ENCODE measurements around the gene SH3GL3. TPM values are rescaled to one million over a fixed set of nuclear protein-coding genes. Genes with fewer than 3 reads are reported as not detected.

The SH3GL3 gene
- total RNA-seq, 1 experiment from 2014 or later = not detected

GRCh38 chr15:83558146-83558545 is 111.0 kb downstream of the SH3GL3 start:
- Histone ChIP-seq H3K4me3 (ENCODE audit: low read depth in 2 of 2, low read length in 2 of 2) (no peak overlapping the region), H3K9me3 (ENCODE audit: control insufficient read depth, insufficient read depth, low read depth, low read length) (no peaks in the 10 kb centered on the region), H3K4me1 (ENCODE audit: control insufficient read depth, insufficient read depth, low read length) (no peaks in the 10 kb centered on the region), H3K27me3 (ENCODE audit: control insufficient read depth, insufficient read depth, low read length) (no peaks in the 10 kb centered on the region), H3K27ac (ENCODE audit: low read length) (no peak overlapping the region), H3K36me3 (ENCODE audit: control insufficient read depth, insufficient read depth, low read length) (no peaks in the 10 kb centered on the region)
- ChIA-PET CTCF (no interaction called here), POLR2A (no interaction called here)
- intact Hi-C loops (cut with micrococcal nuclease; ENCODE audit: unreplicated experiment) (no loop called here), in situ Hi-C loops (cut with HindIII; ENCODE audit: low pct_unique_long_range_greater_than_20kb, low sequenced_read_pairs) (no loop called here)
- TF ChIP-seq POLR2AphosphoS5 (IDR thresholded peaks at IDR 0.05; ENCODE audit: low read depth, low read length) (no peak), CTCF (IDR thresholded peaks at IDR 0.05) (no peak), REST (IDR thresholded peaks at IDR 0.05; ENCODE audit: insufficient read depth in 1 of 2, low read depth in 2 of 2, low read length in 1 of 2) (no peak), SIN3A (IDR thresholded peaks at IDR 0.05; ENCODE audit: borderline replicate concordance, insufficient read depth, low read depth, low read length) (no peak), TCF7L2 (IDR thresholded peaks at IDR 0.05; ENCODE audit: low read depth, low read length) (no peak)
- BruUV-seq (replicated peaks) = no TSS peak
- ATAC-seq = no peak
- no peak for DNase-seq (ENCODE audit: low read depth, low spot score)

GRCh38 chr15:83559310-83559966 is 112.3 kb downstream of the SH3GL3 start:
- in situ Hi-C loops (cut with HindIII; ENCODE audit: low pct_unique_long_range_greater_than_20kb, low sequenced_read_pairs) = no loop called here
- BruUV-seq (replicated peaks) = no TSS peak

More at GRCh38 chr15:83559310-83559966, 112.3 kb downstream of the SH3GL3 start:
- CTCF ChIA-PET = interaction anchor here (0.6 kb wide), 1 partner anchor 329 kb away, joined by 3 read pairs; no protein-coding TSS in a partner anchor
- H3K9me3 ChIP-seq (ENCODE audit: control insufficient read depth, insufficient read depth, low read depth, low read length) = no peaks in the 10 kb centered on the region
- DNase-seq (ENCODE audit: low read depth, low spot score) = peak; percentile 28
- H3K4me1 ChIP-seq (ENCODE audit: control insufficient read depth, insufficient read depth, low read length) = no peaks in the 10 kb centered on the region
- intact Hi-C loops (cut with micrococcal nuclease; ENCODE audit: unreplicated experiment) = loop anchor here (1.0 kb wide), 2 partner anchors 121 to 311 kb away; no protein-coding TSS in a partner anchor
- peak; percentile 95 for ATAC-seq
- no peak overlapping the region for H3K4me3 ChIP-seq (ENCODE audit: low read depth in 2 of 2, low read length in 2 of 2)
- POLR2A ChIA-PET = no interaction called here
- no peaks in the 10 kb centered on the region for H3K27me3 ChIP-seq (ENCODE audit: control insufficient read depth, insufficient read depth, low read length)
- no peak overlapping the region for H3K27ac ChIP-seq (ENCODE audit: low read length)
- no peaks in the 10 kb centered on the region for H3K36me3 ChIP-seq (ENCODE audit: control insufficient read depth, insufficient read depth, low read length)
- TF ChIP-seq CTCF (IDR thresholded peaks at IDR 0.05) (peak; percentile 89), POLR2AphosphoS5 (IDR thresholded peaks at IDR 0.05; ENCODE audit: low read depth, low read length) (no peak)
